Mammary epithelial cell (primary cell): Measurements from ENCODE around the gene CC2D2A.

ENCODE experiments used
- CTCF ChIP-seq, 2 donors: IDR thresholded peaks in 1 of 2; conservative IDR thresholded peaks in 1 of 2; 2 replicates each; pipeline ENCODE4 v1.5.1; 2011 to 2012; ENCODE audit warnings: inconsistent platforms in 2 of 2, low read length in 2 of 2, mild to moderate bottlenecking in 2 of 2, control low read depth in 1 of 2, low read depth in 1 of 2; ENCODE audit not compliant: insufficient read depth in 1 of 2; ENCODE audit errors: extremely low read depth in 1 of 2
- EZH2 ChIP-seq: IDR thresholded peaks from 2 replicates; pipeline ENCODE4 v1.6.1; 2012; ENCODE audit warnings: low read length, inconsistent platforms, borderline replicate concordance

GRCh38 chr4:15428611-15429010 is 41.1 kb upstream of the CC2D2A start:
- no peak for TF ChIP-seq CTCF (conservative IDR thresholded peaks at IDR 0.05 in 1 of 2, IDR thresholded peaks at IDR 0.05 in 1 of 2; ENCODE audit: extremely low read depth in 1 of 2, insufficient read depth in 1 of 2, low read depth in 1 of 2, low read length in 2 of 2)
- no peak for TF ChIP-seq EZH2
